Measurements from ENCODE around the gene MYO15B. TPM values are rescaled to one million over a fixed set of nuclear protein-coding genes. Genes with fewer than 3 reads are reported as not detected.

MYO15B gene
- total and polyA plus RNA-seq, 2 donors (not counting 3 experiments of a cell fraction or from before 2014, with no cell fraction given), result 10.2 to 87.8 TPM

DNA sequence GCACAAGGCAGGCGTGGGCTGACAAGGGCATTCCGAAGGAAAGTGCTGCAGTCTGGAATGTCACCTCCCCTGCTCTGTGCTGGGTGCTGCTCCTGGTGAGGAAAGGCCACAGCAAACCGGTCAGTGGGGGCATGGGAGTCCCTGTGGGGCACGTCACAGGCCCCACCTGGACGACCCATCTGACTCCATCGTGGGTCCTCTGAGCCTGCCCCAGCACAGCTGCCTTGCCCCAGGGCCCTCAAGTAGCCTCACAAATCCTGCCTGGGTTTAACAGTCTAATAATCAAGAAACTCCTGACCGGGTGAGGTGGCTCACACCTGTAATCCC, 2.8 kb upstream of the MYO15B start:
- no peak overlapping the region for H3K4me3 ChIP-seq (replicated peaks in 1 of 3; ENCODE audit: insufficient read depth in 1 of 3, low read depth in 1 of 3, low read length in 3 of 3)
- H3K9me3 ChIP-seq (replicated peaks; ENCODE audit: control insufficient read depth, insufficient read depth, low read length), result no peaks in the 10 kb centered on the region
- no peak overlapping the region for H3K9ac ChIP-seq (replicated peaks; ENCODE audit: extremely low read depth, insufficient read depth, low read length)
- DNase-seq (ENCODE audit: low read depth, low spot score), result no peak
- no peak overlapping the region for H3K27ac ChIP-seq (ENCODE audit: insufficient read depth, low read depth, low read length)
- no peak overlapping the region for H3K4me2 ChIP-seq (ENCODE audit: insufficient read depth, low read length)
- H3K27me3 ChIP-seq (ENCODE audit: control insufficient read depth in 2 of 2, insufficient read depth in 2 of 2, low read length in 2 of 2), result no peaks in the 10 kb centered on the region
- ChIA-PET POLR2A (no interaction called here), CTCF (no interaction called here)
- intact Hi-C loops (cut with micrococcal nuclease) (no loop called here), dilution Hi-C loops (cut with MboI; ENCODE audit: extremely low pct_ligation_motif_present, low sequenced_read_pairs) (no loop called here)
- no peaks in the 10 kb centered on the region for H4K20me1 ChIP-seq (replicated peaks; ENCODE audit: control insufficient read depth, extremely low read depth, insufficient read depth, low read length)
- no peak for FAIRE-seq
- no peaks in the 10 kb centered on the region for H3K9me1 ChIP-seq (replicated peaks; ENCODE audit: control insufficient read depth, extremely low read depth, insufficient read depth, low read length)
- peaks cover 3% of the 10 kb centered on the region for H3K4me1 ChIP-seq (ENCODE audit: control insufficient read depth, extremely low read depth, insufficient read depth, low read length)
- no peak overlapping the region for H2AFZ ChIP-seq (ENCODE audit: low read depth, low read length)
- H3K36me3 ChIP-seq (ENCODE audit: control insufficient read depth in 2 of 2, extremely low read depth in 1 of 2, insufficient read depth in 2 of 2, low read length in 2 of 2), result no peaks in the 10 kb centered on the region
- H3K79me2 ChIP-seq (ENCODE audit: control insufficient read depth, insufficient read depth, low read length), result no peaks in the 10 kb centered on the region
- no peak for TF ChIP-seq POLR2A (IDR thresholded peaks at IDR 0.05; ENCODE audit: low read depth, low read length)
- TF ChIP-seq, protein P1, sequence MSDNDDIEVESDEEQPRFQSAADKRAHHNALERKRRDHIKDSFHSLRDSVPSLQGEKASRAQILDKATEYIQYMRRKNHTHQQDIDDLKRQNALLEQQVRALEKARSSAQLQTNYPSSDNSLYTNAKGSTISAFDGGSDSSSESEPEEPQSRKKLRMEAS (IDR thresholded peaks at IDR 0.05; ENCODE audit: insufficient read depth, insufficient read length), result no peak
- no peak for TF ChIP-seq MYC (IDR thresholded peaks at IDR 0.05; ENCODE audit: low read depth, low read length)
- TF ChIP-seq, protein P2, sequence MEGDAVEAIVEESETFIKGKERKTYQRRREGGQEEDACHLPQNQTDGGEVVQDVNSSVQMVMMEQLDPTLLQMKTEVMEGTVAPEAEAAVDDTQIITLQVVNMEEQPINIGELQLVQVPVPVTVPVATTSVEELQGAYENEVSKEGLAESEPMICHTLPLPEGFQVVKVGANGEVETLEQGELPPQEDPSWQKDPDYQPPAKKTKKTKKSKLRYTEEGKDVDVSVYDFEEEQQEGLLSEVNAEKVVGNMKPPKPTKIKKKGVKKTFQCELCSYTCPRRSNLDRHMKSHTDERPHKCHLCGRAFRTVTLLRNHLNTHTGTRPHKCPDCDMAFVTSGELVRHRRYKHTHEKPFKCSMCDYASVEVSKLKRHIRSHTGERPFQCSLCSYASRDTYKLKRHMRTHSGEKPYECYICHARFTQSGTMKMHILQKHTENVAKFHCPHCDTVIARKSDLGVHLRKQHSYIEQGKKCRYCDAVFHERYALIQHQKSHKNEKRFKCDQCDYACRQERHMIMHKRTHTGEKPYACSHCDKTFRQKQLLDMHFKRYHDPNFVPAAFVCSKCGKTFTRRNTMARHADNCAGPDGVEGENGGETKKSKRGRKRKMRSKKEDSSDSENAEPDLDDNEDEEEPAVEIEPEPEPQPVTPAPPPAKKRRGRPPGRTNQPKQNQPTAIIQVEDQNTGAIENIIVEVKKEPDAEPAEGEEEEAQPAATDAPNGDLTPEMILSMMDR (IDR thresholded peaks at IDR 0.05; ENCODE audit: extremely low read depth in 1 of 2, insufficient read depth in 1 of 2, low read depth in 1 of 2, low read length in 2 of 2), result no peak
- no peak for TF ChIP-seq GATA2 (IDR thresholded peaks at IDR 0.05; ENCODE audit: insufficient read depth, insufficient read length, low read depth, low read length)
- TF ChIP-seq FOS (IDR thresholded peaks at IDR 0.05; ENCODE audit: borderline replicate concordance, insufficient read depth, low read length), result no peak
- no peak for TF ChIP-seq JUN (IDR thresholded peaks at IDR 0.05; ENCODE audit: borderline replicate concordance, insufficient read depth, insufficient read length, low read depth)
- TF ChIP-seq EZH2 (IDR thresholded peaks at IDR 0.05; ENCODE audit: borderline replicate concordance, low read depth, low read length, severe bottlenecking), result no peak
- TF ChIP-seq POLR2AphosphoS5 (IDR thresholded peaks at IDR 0.05; ENCODE audit: insufficient read depth, low read depth, low read length), result no peak
- BruUV-seq (replicated peaks), result no TSS peak
